ENCODE measurements around the gene RELA. TPM values are rescaled to one million over a fixed set of nuclear protein-coding genes. Genes with fewer than 3 reads are reported as not detected.
"Not testable (repeated sequence)": the region's sequence is repeated elsewhere in the genome, so short reads cannot be mapped to it uniquely, and the experiment has no call there.

The RELA gene
- total RNA-seq, 2 experiments from 2014 or later: 76.7 to 79.8 TPM

GRCh38 chr11:65642014-65642671 is 20.6 kb downstream of the RELA start:
- H3K4me1 Mint-ChIP-seq: peaks cover 46% of the 10 kb centered on the region
- ChIA-PET CTCF (interaction anchor here (0.9 to 5.3 kb wide), 5 partner anchors 9 to 292 kb away, joined by 3 to 24 read pairs (median 5); partner anchors contain the start of gene PCNX3), POLR2A (interaction anchor here (1.0 kb wide), 1 partner anchor 10 kb away, joined by 3 read pairs; no protein-coding TSS in a partner anchor)
- peak overlapping the region; percentile 83 for H3K4me3 Mint-ChIP-seq
- peaks cover 41% of the 10 kb centered on the region for H3K36me3 Mint-ChIP-seq (ENCODE audit: low read depth)
- no peak for DNase-seq
- H3K27ac Mint-ChIP-seq: peak overlapping the region; percentile 84
- no peaks in the 10 kb centered on the region for H3K27me3 Mint-ChIP-seq
- no peaks in the 10 kb centered on the region for H3K9me3 Mint-ChIP-seq

DNA sequence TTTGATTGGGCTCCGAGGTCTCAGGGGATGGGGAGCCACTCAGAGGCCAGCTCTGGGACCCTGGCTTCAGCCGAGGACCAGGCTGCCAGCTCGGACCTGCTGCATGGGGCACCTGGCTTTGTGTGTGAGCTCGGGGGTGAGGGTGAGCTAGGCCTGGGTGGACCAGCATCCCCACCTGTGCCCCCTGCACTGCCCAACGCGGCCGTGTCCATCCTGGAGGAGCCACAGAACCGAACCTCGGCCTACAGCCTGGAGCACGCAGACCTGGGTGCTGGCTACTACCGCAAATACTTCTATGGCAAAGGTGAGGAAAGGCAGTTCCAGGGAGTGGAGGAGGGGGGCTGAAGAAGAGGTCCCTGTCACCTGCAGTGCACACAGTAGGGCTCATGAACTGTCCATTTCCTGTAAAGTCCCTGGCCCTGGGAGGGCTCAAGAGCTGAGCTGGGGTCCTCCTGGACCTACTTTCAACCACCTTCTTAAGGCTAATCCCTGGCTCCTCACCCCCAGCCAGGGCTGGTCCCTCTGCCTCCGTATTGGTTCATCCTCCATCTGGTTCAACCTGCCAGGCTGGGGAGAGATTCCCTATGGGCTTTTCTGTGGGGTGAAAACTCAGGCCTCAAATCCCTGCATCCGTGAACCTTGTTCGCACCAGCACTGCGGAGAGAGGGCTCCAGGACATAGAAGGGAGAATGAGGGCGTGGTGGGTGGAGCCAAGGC is 21.3 kb downstream of the RELA start:
- no peaks in the 10 kb centered on the region for H3K9me3 Mint-ChIP-seq
- peak overlapping the region; percentile 84 for H3K27ac Mint-ChIP-seq
- ChIA-PET CTCF (interaction anchor here (1.4 to 5.3 kb wide), 6 partner anchors 8 to 219 kb away, joined by 4 to 24 read pairs (median 6); partner anchors contain the start of genes MUS81 and PCNX3), POLR2A (interaction anchor here (1.3 kb wide), 1 partner anchor 10 kb away, joined by 3 read pairs; no protein-coding TSS in a partner anchor)
- no peaks in the 10 kb centered on the region for H3K27me3 Mint-ChIP-seq
- DNase-seq: no peak
- H3K4me3 Mint-ChIP-seq: peak overlapping the region; percentile 83
- H3K36me3 Mint-ChIP-seq (ENCODE audit: low read depth): peaks cover 46% of the 10 kb centered on the region
- H3K4me1 Mint-ChIP-seq: peaks cover 51% of the 10 kb centered on the region

GRCh38 chr11:65640483-65641296 is 22.0 kb downstream of the RELA start:
- H3K4me1 Mint-ChIP-seq: peaks cover 51% of the 10 kb centered on the region
- CTCF ChIA-PET: interaction anchor here (1.0 to 5.3 kb wide), 5 partner anchors 11 to 219 kb away, joined by 3 to 24 read pairs (median 6); partner anchors contain the start of genes MUS81 and PCNX3
- peaks cover 44% of the 10 kb centered on the region for H3K36me3 Mint-ChIP-seq (ENCODE audit: low read depth)
- POLR2A ChIA-PET: interaction anchor here (1.3 kb wide), 1 partner anchor 10 kb away, joined by 3 read pairs; no protein-coding TSS in a partner anchor
- peak; percentile 55 for DNase-seq
- no peaks in the 10 kb centered on the region for H3K27me3 Mint-ChIP-seq
- peak overlapping the region; percentile 83 for H3K4me3 Mint-ChIP-seq
- H3K27ac Mint-ChIP-seq: peak overlapping the region; percentile 90
- no peaks in the 10 kb centered on the region for H3K9me3 Mint-ChIP-seq

DNA sequence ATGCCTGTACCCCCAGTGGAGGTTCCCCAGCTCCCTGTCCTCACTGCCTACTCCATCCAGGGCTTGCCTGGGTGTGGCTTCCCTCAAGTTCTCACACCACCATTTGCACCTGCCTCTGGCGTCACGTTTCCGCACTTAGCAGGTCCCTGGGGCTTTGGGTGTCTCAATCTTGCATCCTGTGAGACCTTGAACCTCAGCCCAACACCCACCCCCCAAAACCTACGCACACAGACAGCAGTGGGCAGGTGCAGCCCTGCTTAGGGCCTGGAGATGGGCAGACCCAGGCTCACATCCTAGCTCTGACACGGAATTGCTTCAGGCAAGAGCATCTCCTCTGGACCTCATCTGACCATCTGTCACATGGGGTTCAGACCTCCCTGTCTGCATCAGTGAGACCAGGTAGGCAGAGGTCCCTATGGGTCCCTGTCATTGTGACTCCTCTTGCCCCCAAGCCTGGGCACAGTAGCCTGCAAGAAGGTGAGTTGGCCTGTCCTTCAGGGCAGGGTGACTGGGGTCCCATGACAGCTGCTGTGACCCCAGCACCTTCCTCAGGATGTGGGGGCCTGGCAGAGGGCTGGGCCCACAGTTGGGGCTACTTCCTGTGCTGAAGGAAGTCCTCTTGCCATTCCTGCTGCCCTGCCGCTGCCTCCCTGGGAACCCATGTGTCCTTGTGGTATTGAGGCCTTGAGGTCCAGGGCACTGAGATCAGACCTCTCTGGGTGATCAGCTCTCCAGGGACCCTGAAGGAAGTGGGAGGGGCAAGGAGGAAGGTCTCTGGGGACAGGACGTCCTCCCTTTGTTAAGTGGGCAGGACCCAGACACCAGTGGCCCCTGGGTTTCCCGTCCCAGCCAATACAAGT is 22.9 kb downstream of the RELA start:
- Mint-ChIP-seq H3K4me1 (peaks cover 52% of the 10 kb centered on the region), H3K36me3 (ENCODE audit: low read depth) (peaks cover 44% of the 10 kb centered on the region), H3K9me3 (no peaks in the 10 kb centered on the region), H3K27ac (peak overlapping the region; percentile 90), H3K4me3 (peak overlapping the region; percentile 83), H3K27me3 (no peaks in the 10 kb centered on the region)
- ChIA-PET CTCF (interaction anchor here (1.0 to 5.3 kb wide), 8 partner anchors 9 to 220 kb away, joined by 3 to 24 read pairs (median 6); partner anchors contain the start of genes KAT5, MUS81 and PCNX3), POLR2A (interaction anchor here (0.9 to 1.3 kb wide), 2 partner anchors 11 to 250 kb away, joined by 3 read pairs; partner anchors contain the start of gene CCDC85B)
- DNase-seq: peak; percentile 83

DNA sequence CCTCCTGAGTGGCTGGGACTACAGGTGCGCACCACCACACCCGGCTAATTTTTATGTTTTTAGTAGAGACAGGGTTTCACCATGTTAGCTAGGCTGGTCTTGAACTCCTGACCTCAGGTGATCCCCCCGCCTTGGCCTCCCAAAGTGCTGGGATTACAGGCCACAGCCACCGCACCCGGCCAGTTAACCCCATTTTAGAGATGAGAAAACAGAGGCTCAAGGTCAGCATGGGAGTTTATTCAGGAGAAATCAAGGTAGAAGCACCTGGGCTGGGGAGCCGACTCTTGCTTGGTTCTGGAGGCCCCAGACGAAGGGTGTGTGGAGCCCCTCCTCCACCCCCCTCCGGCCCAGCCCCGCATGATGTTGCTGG is 23.5 kb downstream of the RELA start:
- H3K36me3 Mint-ChIP-seq (ENCODE audit: low read depth): peaks cover 45% of the 10 kb centered on the region
- DNase-seq, H3K9me3 Mint-ChIP-seq, H3K27me3 Mint-ChIP-seq: not testable (repeated sequence)
- H3K27ac Mint-ChIP-seq: peak overlapping the region; percentile 90
- peak overlapping the region; percentile 83 for H3K4me3 Mint-ChIP-seq
- peaks cover 56% of the 10 kb centered on the region for H3K4me1 Mint-ChIP-seq
- POLR2A ChIA-PET: interaction anchor here (0.9 to 1.4 kb wide), 2 partner anchors 14 to 251 kb away, joined by 3 to 6 read pairs; partner anchors contain the start of gene CCDC85B
- CTCF ChIA-PET: interaction anchor here (0.6 to 5.3 kb wide), 13 partner anchors 9 to 1734 kb away, joined by 3 to 24 read pairs (median 5); partner anchors contain the start of genes CLCF1, KAT5, PCNX3 and RELA

- Mint-ChIP-seq H3K27ac (peak within 1 kb of the TSS; percentile 90), H3K27me3 (no peaks in the 10 kb centered on the region), H3K9me3 (no peaks in the 10 kb centered on the region), H3K4me1 (peaks cover 54% of the 10 kb centered on the region), H3K4me3 (peak within 1 kb of the TSS; percentile 83), H3K36me3 (ENCODE audit: low read depth) (peaks cover 37% of the 10 kb centered on the region)
- ChIA-PET POLR2A (interaction anchor here (1.4 to 1.6 kb wide), 2 partner anchors 15 to 25 kb away, joined by 5 to 6 read pairs; partner anchors contain the start of gene RELA), CTCF (interaction anchor here (0.8 to 5.3 kb wide), 19 partner anchors 11 to 265 kb away, joined by 3 to 24 read pairs (median 4); partner anchors contain the start of genes KAT5, PCNX3 and RELA)
- peak; percentile 70 for DNase-seq
Observed at GRCh38 chr11:65637794-65638419, 24.8 kb downstream of the RELA start, which contains the start of gene SIPA1. TSS of gene SIPA1 (plus strand) at chr11:65638101. CDS start at chr11:65640922, 2,821 bp downstream.

DNA sequence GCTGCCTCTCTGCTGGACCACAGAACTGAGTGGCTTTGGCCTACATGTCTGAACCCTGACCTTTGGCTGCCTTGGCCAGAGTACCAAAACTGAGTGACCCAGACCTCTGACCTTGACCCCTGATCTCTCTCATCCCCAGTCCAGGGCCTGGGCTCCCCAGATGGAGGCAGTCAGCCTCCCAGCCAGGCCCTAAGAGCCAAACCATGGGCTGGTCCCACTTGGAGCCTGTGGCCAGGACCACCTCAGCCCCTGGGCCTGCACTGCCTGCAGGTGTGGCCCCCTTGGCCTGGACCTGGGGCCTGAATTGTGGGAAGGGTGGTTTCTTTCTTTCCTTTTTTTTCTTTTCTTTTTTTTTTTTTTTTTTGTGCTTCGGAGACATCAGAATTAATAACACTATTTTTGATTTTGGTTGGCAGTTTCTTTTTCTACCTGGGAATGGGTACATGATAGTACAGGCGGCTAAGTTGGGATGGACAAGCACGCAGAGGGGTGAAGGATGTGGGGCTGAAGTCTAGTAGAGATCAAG is 25.6 kb downstream of the RELA start:
- H3K4me3 Mint-ChIP-seq: peak overlapping the region; percentile 83
- H3K36me3 Mint-ChIP-seq (ENCODE audit: low read depth): peaks cover 37% of the 10 kb centered on the region
- H3K9me3 Mint-ChIP-seq: no peaks in the 10 kb centered on the region
- no peaks in the 10 kb centered on the region for H3K27me3 Mint-ChIP-seq
- H3K4me1 Mint-ChIP-seq: peaks cover 50% of the 10 kb centered on the region
- POLR2A ChIA-PET: interaction anchor here (1.6 kb wide), 1 partner anchor 26 kb away, joined by 5 read pairs; the partner anchor contains the start of gene RELA
- CTCF ChIA-PET: interaction anchor here (0.7 to 5.3 kb wide), 10 partner anchors 8 to 266 kb away, joined by 3 to 24 read pairs (median 4); partner anchors contain the start of gene PCNX3
- no peak for DNase-seq
- peak overlapping the region; percentile 72 for H3K27ac Mint-ChIP-seq

DNA sequence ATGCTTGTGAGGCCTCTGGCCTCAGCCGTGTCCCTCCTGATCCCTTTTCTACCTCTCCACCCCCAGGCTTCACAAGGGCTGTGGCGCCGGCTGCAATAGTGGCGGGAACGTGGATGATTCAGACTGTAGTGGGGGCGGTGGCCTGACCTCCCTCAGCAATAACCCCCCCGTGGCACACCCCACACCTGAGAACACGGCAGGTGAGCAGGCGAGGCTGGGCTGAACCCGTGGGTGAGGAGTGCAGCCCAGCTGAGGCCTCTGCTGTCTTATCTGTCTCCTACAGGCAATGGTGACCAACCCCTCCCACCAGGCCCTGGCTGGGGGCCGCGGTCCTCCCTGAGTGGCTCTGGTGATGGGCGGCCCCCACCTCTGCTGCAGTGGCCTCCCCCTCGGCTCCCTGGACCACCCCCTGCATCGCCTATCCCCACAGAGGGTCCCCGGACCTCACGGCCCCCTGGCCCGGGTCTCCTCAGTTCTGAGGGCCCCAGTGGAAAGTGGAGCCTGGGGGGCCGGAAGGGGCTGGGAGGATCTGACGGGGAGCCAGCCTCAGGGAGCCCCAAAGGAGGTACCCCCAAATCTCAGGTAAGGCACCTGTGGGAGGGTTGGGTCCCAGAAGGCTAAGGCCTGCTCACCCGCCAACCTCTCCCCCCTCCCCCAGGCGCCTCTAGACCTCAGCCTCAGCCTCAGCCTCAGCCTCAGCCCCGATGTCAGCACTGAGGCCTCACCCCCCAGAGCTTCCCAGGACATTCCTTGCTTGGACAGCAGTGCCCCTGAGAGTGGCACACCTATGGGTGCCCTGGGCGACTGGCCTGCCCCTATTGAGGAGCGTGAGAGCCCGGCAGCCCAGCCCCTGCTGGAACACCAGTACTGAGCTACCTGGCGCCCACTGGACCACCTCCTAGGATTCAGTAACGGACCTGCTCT is 26.3 kb downstream of the RELA start:
- CTCF ChIA-PET: interaction anchor here (0.7 to 5.3 kb wide), 4 partner anchors 9 to 22 kb away, joined by 3 to 24 read pairs (median 4); partner anchors contain the start of gene PCNX3

GRCh38 chr11:65634905-65635731 is 27.6 kb downstream of the RELA start:
- CTCF ChIA-PET: interaction anchor here (0.5 kb wide), 1 partner anchor 46 kb away, joined by 3 read pairs; no protein-coding TSS in a partner anchor
- H3K4me3 Mint-ChIP-seq: no peak overlapping the region
- H3K36me3 Mint-ChIP-seq (ENCODE audit: low read depth): peaks cover 21% of the 10 kb centered on the region
- H3K27me3 Mint-ChIP-seq: no peaks in the 10 kb centered on the region
- no peak for DNase-seq
- peaks cover 35% of the 10 kb centered on the region for H3K4me1 Mint-ChIP-seq
- no peak overlapping the region for H3K27ac Mint-ChIP-seq
- POLR2A ChIA-PET: no interaction called here
- no peaks in the 10 kb centered on the region for H3K9me3 Mint-ChIP-seq

More for the DNA sequence above, 26.3 kb downstream of the RELA start:
- POLR2A ChIA-PET: no interaction called here
- no peaks in the 10 kb centered on the region for H3K27me3 Mint-ChIP-seq
- peaks cover 43% of the 10 kb centered on the region for H3K4me1 Mint-ChIP-seq
- H3K27ac Mint-ChIP-seq: no peak overlapping the region
- H3K36me3 Mint-ChIP-seq (ENCODE audit: low read depth): peaks cover 31% of the 10 kb centered on the region
- peak overlapping the region; percentile 51 for H3K4me3 Mint-ChIP-seq
- no peaks in the 10 kb centered on the region for H3K9me3 Mint-ChIP-seq
- DNase-seq: no peak

Data from activated CD4-positive, alpha-beta T cell treated with anti-CD3 and anti-CD28 coated beads, Interleukin-2, amount 10 ng/mL, durations not matched to agents 7 days and 5 days (primary cell).